HFFc6 (cell line): ENCODE data around the gene OR10G8. TPM values are rescaled to one million over a fixed set of nuclear protein-coding genes. Genes with fewer than 3 reads are reported as not detected.
A peak's percentile ranks its signal among the peaks of the same experiment; 100 is the strongest.

Source experiments
- DNase-seq: peaks from one replicate; pipeline ENCODE4 v3.0.0-alpha.2; 2018
- H3K27ac Mint-ChIP-seq: 2 replicates; pipeline ENCODE4 v1.8.0; 2020; ENCODE audit warnings: mild to moderate bottlenecking, mixed read lengths
- H3K27me3 Mint-ChIP-seq: 2 replicates; pipeline ENCODE4 v1.8.0; 2021; ENCODE audit warnings: mild to moderate bottlenecking, moderate library complexity, mixed read lengths; ENCODE audit not compliant: insufficient read depth
- H3K36me3 Mint-ChIP-seq: 2 replicates; pipeline ENCODE4 v1.8.0; 2021; ENCODE audit warnings: low read depth, mixed read lengths
- H3K4me1 Mint-ChIP-seq: 2 replicates; pipeline ENCODE4 v1.8.0; 2020; ENCODE audit warnings: low read depth, mixed read lengths
- H3K4me3 Mint-ChIP-seq: 2 replicates; pipeline ENCODE4 v1.8.0; 2020; ENCODE audit warnings: mild to moderate bottlenecking, moderate library complexity, mixed read lengths
- H3K9me3 Mint-ChIP-seq: 2 replicates; pipeline ENCODE4 v1.8.0; 2020; ENCODE audit warnings: mild to moderate bottlenecking, mixed read lengths
- total RNA-seq, 6 experiments: library from RNA; stranded (reverse); fragmentation: NEBNext Ultra II Directional; extraction: Animal tissue kit (Norgen Biotek cat#: 25700); gene quantifications; 2 replicates in 1 of 6; 3 replicates in 5 of 6; pipeline ENCODE4 v1.2.3, GENCODE V29; 2021
- TF ChIP-seq, protein P1 (sequence below): fragments of 200-600 bp; sonication (generic); IDR thresholded peaks from 2 replicates; pipeline ENCODE4 v1.5.0; 2021; ENCODE audit warnings: antibody characterized with exemption, mild to moderate bottlenecking

OR10G8 gene
- total RNA-seq, 6 experiments from 2014 or later, result not detected

DNA sequence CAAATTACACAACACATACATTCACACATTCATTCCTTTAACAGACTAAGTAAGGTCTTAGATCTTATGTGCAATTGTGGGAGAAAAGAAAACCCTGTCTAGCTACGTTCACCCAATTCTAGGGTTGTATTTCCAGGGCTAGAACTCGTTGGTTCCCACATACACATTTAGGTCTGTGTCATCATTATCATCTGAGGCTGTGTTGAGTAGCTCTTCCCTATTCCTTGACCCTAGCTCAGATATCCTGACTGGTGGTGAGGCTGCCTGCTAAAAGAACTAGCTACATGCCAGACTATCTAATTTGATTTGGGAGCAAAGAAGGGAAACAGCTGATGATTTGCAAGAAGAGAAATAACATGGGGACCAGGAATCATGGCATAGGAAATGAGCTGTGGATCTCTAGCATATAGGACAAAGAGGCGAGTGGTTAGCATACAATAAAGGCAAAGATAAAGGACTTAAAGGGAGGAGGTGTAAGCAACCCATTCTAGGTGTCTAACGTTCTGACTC lies 42.1 kb downstream of the OR10G8 start:
- Mint-ChIP-seq H3K27ac (no peak overlapping the region), H3K9me3 (no peaks in the 10 kb centered on the region), H3K36me3 (no peaks in the 10 kb centered on the region), H3K27me3 (peaks cover 3% of the 10 kb centered on the region; the same call in 1 of the 2 replicates), H3K4me1 (peaks cover 9% of the 10 kb centered on the region; the same call in 1 of the 2 replicates), H3K4me3 (no peak overlapping the region)
- TF ChIP-seq, protein P1, sequence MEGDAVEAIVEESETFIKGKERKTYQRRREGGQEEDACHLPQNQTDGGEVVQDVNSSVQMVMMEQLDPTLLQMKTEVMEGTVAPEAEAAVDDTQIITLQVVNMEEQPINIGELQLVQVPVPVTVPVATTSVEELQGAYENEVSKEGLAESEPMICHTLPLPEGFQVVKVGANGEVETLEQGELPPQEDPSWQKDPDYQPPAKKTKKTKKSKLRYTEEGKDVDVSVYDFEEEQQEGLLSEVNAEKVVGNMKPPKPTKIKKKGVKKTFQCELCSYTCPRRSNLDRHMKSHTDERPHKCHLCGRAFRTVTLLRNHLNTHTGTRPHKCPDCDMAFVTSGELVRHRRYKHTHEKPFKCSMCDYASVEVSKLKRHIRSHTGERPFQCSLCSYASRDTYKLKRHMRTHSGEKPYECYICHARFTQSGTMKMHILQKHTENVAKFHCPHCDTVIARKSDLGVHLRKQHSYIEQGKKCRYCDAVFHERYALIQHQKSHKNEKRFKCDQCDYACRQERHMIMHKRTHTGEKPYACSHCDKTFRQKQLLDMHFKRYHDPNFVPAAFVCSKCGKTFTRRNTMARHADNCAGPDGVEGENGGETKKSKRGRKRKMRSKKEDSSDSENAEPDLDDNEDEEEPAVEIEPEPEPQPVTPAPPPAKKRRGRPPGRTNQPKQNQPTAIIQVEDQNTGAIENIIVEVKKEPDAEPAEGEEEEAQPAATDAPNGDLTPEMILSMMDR, result no peak
- no peak for DNase-seq

DNA sequence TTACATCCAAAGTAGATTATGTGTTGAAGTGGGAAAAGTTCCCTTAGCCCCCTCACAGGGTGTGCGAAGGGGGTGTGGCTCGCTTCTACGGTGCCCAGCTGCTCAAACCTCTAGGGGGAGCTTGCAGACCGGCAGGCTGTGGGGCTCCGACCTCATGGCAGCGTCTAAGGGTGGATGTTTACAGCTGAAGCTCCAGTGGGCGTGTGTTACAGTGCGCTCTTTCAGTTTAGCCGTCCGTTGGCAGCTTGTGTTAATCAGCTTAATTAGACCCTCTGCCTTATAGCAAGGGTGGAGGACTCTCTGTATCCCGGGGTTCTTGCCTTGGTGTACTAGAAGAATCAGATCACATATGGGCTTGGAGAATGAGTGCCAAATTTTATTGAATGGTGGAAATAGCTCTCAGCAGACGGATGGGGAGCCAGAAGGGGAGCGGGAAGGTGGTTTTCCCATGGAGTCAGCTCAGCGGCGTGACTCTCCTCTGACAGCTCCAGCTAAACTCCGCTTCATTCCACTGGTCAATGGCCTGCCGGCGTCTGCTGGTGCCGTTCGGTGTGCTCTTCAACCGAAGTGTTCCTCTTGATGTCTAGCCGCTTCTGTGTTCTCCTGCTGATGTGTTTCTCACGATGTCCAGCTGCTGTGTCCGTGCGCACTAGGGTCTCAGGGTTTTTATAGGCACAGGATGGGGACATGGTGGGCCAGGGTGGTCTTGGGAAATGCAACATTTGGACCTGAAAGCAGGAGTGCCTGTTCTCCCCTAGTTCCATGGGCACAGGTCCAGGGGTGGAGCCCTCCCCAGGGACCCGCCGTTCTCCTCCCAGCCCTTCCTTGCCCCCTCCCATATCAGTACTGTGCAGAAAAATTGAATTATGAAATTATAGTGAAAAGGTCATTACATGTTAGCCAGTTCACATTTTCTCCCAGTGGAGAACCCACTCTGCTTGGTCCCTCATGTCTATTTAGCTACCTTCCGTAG lies 43.1 kb downstream of the OR10G8 start:
- H3K4me1 Mint-ChIP-seq, result peaks cover 9% of the 10 kb centered on the region; the same call in 1 of the 2 replicates
- H3K27ac Mint-ChIP-seq, result no peak overlapping the region

GRCh38 chr11:124070915-124071622 lies 44.5 kb downstream of the OR10G8 start:
- H3K9me3 Mint-ChIP-seq, result no peaks in the 10 kb centered on the region
- peaks cover 9% of the 10 kb centered on the region; the same call in 1 of the 2 replicates for H3K4me1 Mint-ChIP-seq
- H3K4me3 Mint-ChIP-seq, result no peak overlapping the region
- no peaks in the 10 kb centered on the region for H3K36me3 Mint-ChIP-seq
- DNase-seq, result peak; percentile 63
- H3K27ac Mint-ChIP-seq, result no peak overlapping the region
- H3K27me3 Mint-ChIP-seq, result peaks cover 7% of the 10 kb centered on the region; the same call in 1 of the 2 replicates
- TF ChIP-seq, protein P1, result peak; percentile 91

More for the DNA sequence above, 43.1 kb downstream of the OR10G8 start:
- Mint-ChIP-seq H3K9me3 (no peaks in the 10 kb centered on the region), H3K4me3 (peak overlapping the region; percentile 84), H3K27me3 (peaks cover 4% of the 10 kb centered on the region; the same call in 1 of the 2 replicates), H3K36me3 (no peaks in the 10 kb centered on the region)
- TF ChIP-seq, protein P1, result peak; percentile 71
- peak; percentile 47 for DNase-seq

DNA sequence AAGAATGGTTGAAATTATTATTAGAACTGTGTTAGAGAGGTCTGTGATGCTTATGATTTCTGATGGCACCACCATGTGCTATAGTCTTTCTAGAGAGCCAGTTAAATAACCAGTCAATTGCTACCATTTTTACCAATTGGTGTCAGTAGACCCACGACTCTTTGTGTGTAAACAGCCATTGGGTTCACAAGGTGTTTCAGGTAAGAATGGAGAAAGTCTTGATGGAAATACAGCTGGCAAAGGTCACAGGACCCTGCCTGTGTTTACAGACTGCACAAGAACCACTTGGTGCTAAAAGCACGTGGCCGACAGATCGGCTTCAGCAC lies 45.0 kb downstream of the OR10G8 start:
- Mint-ChIP-seq H3K27me3 (peaks cover 7% of the 10 kb centered on the region; the same call in 1 of the 2 replicates), H3K36me3 (no peaks in the 10 kb centered on the region), H3K27ac (no peak overlapping the region), H3K9me3 (no peaks in the 10 kb centered on the region), H3K4me1 (peaks cover 9% of the 10 kb centered on the region; the same call in 1 of the 2 replicates), H3K4me3 (peak overlapping the region; percentile 44; the same call in 1 of the 2 replicates)
- TF ChIP-seq, protein P1, result peak; percentile 51
- no peak for DNase-seq

DNA sequence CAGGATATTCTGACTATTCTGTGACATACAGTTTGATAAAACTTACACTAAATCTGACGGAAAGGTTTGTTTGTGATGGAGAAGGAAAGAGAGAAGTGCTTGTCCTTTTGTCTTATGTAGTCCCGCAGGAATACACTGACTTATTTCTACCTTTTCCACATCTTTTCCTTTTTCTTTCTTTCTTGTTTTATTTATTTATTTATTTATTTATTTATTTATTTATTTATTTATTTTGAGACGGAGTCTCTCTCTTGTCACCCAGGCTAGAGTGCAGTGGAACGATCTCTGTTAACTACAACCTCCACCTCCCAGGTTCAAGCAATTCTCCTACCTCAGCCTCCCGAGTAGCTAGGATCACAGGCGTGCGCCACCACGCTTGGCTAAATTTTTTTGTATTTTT lies 45.5 kb downstream of the OR10G8 start:
- H3K9me3 Mint-ChIP-seq, result no peaks in the 10 kb centered on the region
- peaks cover 9% of the 10 kb centered on the region; the same call in 1 of the 2 replicates for H3K4me1 Mint-ChIP-seq
- no peak overlapping the region for H3K4me3 Mint-ChIP-seq
- no peak overlapping the region for H3K27ac Mint-ChIP-seq
- no peak for DNase-seq
- H3K27me3 Mint-ChIP-seq, result peaks cover 9% of the 10 kb centered on the region; the same call in 1 of the 2 replicates
- TF ChIP-seq, protein P1, result no peak
- no peaks in the 10 kb centered on the region for H3K36me3 Mint-ChIP-seq
